K562 (cell line): ENCODE data around the gene ABR. TPM values are rescaled to one million over a fixed set of nuclear protein-coding genes. Genes with fewer than 3 reads are reported as not detected.

Experiments
- ATAC-seq: fragments of 200-7000 bp; cut with Tn5 transposase; 3 replicates; pipeline ENCODE4 v1.9.1; 2020; ENCODE audit warnings: moderate library complexity
- BruUV-seq: library from RNA; stranded (reverse); fragments of 400-500 nt; replicated peaks from 2 replicates; lab custom pipeline; 2021; lab: Mats Ljungman, UMichigan
- CTCF ChIA-PET: fragments of 300-600 bp; formaldehyde crosslinking; extraction: SDS; loops from one replicate; lab custom pipeline; 2021; ENCODE audit warnings: low intra/inter-chr PET ratio; lab: Yijun Ruan, JAX
- POLR2A ChIA-PET: fragments of 300-600, 350-650 bp; sonication (Branson Sonifier 250); formaldehyde crosslinking; extraction: SDS; loops from one replicate; lab custom pipeline; 2021; ENCODE audit warnings: antibody characterized with exemption, inconsistent platforms; lab: Yijun Ruan, JAX
- DNase-seq, 4 experiments: peaks; one replicate each; pipeline versions ENCODE4 v3.0.0 to v3.0.0-alpha.2; 2011 to 2018; ENCODE audit warnings: low spot score in 3 of 4, mixed read lengths in 3 of 4; ENCODE audit errors: extremely low read depth in 1 of 4
- FAIRE-seq: peaks from 2 replicates; lab custom pipeline; 2011; peaks lifted over from hg19 to GRCh38; lab: Jason Lieb, UNC
- H2AFZ ChIP-seq: 2 replicates; pipeline ENCODE4 v1.6.0; 2011; ENCODE audit warnings: low read depth, low read length, control low read depth, inconsistent platforms
- H3K27ac ChIP-seq: fragments of 200-600 bp; 3 replicates; pipeline ENCODE4 v1.8.0; 2011; ENCODE audit warnings: low read depth, mild to moderate bottlenecking, control low read depth, inconsistent platforms, low read length, moderate library complexity, mixed read lengths; ENCODE audit errors: extremely low read depth
- H3K27me3 ChIP-seq, 2 experiments: fragments of 300-600 bp in 1 of 2; 2 replicates in 1 of 2; 3 replicates in 1 of 2; pipeline versions ENCODE4 v1.6.0 to v1.8.0; 2011; ENCODE audit warnings: inconsistent platforms in 2 of 2, low read length in 2 of 2, mild to moderate bottlenecking in 1 of 2, mixed read lengths in 1 of 2, moderate library complexity in 1 of 2; ENCODE audit not compliant: control insufficient read depth in 2 of 2, insufficient read depth in 2 of 2
- H3K36me3 ChIP-seq: fragments of 300-600 bp; 3 replicates; pipeline ENCODE4 v1.8.0; 2011; ENCODE audit warnings: mild to moderate bottlenecking, low read length, inconsistent platforms; ENCODE audit not compliant: control insufficient read depth, insufficient read depth
- H3K4me1 ChIP-seq, 2 experiments: fragments of 200-600 bp in 1 of 2; replicated peaks in 1 of 2; 2 replicates in 1 of 2; 3 replicates in 1 of 2; pipeline versions ENCODE4 v1.5.1 to v1.8.0; 2011; ENCODE audit warnings: inconsistent platforms in 2 of 2, low read length in 2 of 2, mild to moderate bottlenecking in 1 of 2, mixed read lengths in 1 of 2, moderate library complexity in 1 of 2; ENCODE audit not compliant: control insufficient read depth in 2 of 2, insufficient read depth in 2 of 2
- H3K4me2 ChIP-seq: 2 replicates; pipeline ENCODE4 v1.6.1; 2011; ENCODE audit warnings: low read length, control low read depth, inconsistent platforms, mixed read lengths; ENCODE audit not compliant: insufficient read depth
- H3K4me3 ChIP-seq: fragments of 200-600 bp; sonication (generic), shearing (Covaris generic); 2 replicates; pipeline ENCODE4 v1.5.1; 2016; ENCODE audit warnings: control low read depth, inconsistent platforms
- H3K79me2 ChIP-seq: fragments of 200-600 bp; 3 replicates; pipeline ENCODE4 v1.8.0; 2011; ENCODE audit warnings: low read length, inconsistent platforms; ENCODE audit not compliant: control insufficient read depth, insufficient read depth
- H3K9ac ChIP-seq, 2 experiments: 2 replicates each; pipeline versions ENCODE4 v1.6.0 to v1.6.1; 2011; ENCODE audit warnings: low read depth in 2 of 2, low read length in 2 of 2, control low read depth in 1 of 2, inconsistent platforms in 1 of 2, mild to moderate bottlenecking in 1 of 2, mixed read lengths in 1 of 2; ENCODE audit not compliant: insufficient read depth in 1 of 2
- H3K9me1 ChIP-seq: one replicate; pipeline ENCODE4 v1.6.0; 2011; ENCODE audit warnings: inconsistent platforms, mild to moderate bottlenecking, low read length, moderate library complexity; ENCODE audit not compliant: control insufficient read depth, insufficient read depth
- H3K9me3 ChIP-seq: replicated peaks from 2 replicates; pipeline ENCODE4 v1.5.1; 2011; ENCODE audit warnings: low read depth, low read length, inconsistent platforms; ENCODE audit not compliant: control insufficient read depth, insufficient read depth
- H4K20me1 ChIP-seq: replicated peaks from 2 replicates; pipeline ENCODE4 v1.6.1; 2011; ENCODE audit warnings: low read length, inconsistent platforms, mixed read lengths; ENCODE audit not compliant: control insufficient read depth, insufficient read depth
- AFF1 ChIP-seq, 2 experiments: fragments of 450-650 bp; IDR thresholded peaks; 2 replicates each; pipeline ENCODE4 v1.6.1; 2018; ENCODE audit warnings: mild to moderate bottlenecking in 2 of 2, low read depth in 1 of 2; ENCODE audit not compliant: partially characterized antibody in 2 of 2
- CLOCK ChIP-seq: fragments of 250-450 bp; sonication (Bioruptor Pico); IDR thresholded peaks from 2 replicates; pipeline ENCODE4 v1.4.0; 2020; ENCODE audit warnings: mild to moderate bottlenecking, moderate library complexity, borderline replicate concordance
- WGBS: fragments of 100-300 bp; shearing (Covaris generic); methylation state at CpG from one replicate; pipeline ENCODE4 v1.1.6; 2016; ENCODE audit warnings: low coverage, mixed read lengths; ENCODE audit not compliant: insufficient coverage; ENCODE audit errors: missing lambda C conversion rate; 5-methylcytosine and 5-hydroxymethylcytosine counted together
- in situ Hi-C: fragments of 300-500 bp; cut with MboI; formaldehyde crosslinking; loops from 4 replicates; pipeline ENCODE4 v1.15.0; 2018; ENCODE audit warnings: inconsistent platforms, mixed read lengths
- intact Hi-C: fragments of 100-400 bp; cut with micrococcal nuclease; formaldehyde crosslinking; loops from 2 replicates; pipeline ENCODE4 v1.14.2; 2022
- polyA plus RNA-seq, 8 experiments: library from polyadenylated mRNA; depleted of rRNA in 4 of 8; stranded (reverse) in 5 of 8; unstranded in 3 of 8; fragments of >200 nt; fragmentation: Nextera tagmentation in 2 of 8; fragmentation: Illumina TruSeq in 1 of 8; extraction: Ambion mirVana in 2 of 8; extraction: Trizol in 1 of 8; gene quantifications; 2 replicates each; pipeline versions ENCODE4 v1.2.1 to v1.2.3, GENCODE V29; 2011 to 2014; ENCODE audit warnings: inconsistent platforms in 1 of 8, missing spikeins in 1 of 8
- total RNA-seq, 7 experiments: library from RNA; depleted of rRNA in 6 of 7; stranded (reverse); fragments of >200 nt in 6 of 7; fragmentation: Illumina TruSeq in 2 of 7; extraction: Trizol in 2 of 7; gene quantifications; 2 replicates each; pipeline versions ENCODE4 v1.2.1 to v1.2.3, GENCODE V29; 2011 to 2021; ENCODE audit warnings: low replicate concordance in 1 of 7
- TF ChIP-seq, protein P1 (sequence below), 3 experiments: IDR thresholded peaks in 2 of 3; conservative IDR thresholded peaks in 1 of 3; 2 replicates each; pipeline ENCODE4 v1.5.1; 2011 to 2012; ENCODE audit warnings: low read length in 3 of 3, mild to moderate bottlenecking in 3 of 3, control low read depth in 2 of 3, improper control_type of control experiment in 1 of 3, inconsistent platforms in 1 of 3, low read depth in 1 of 3, mixed read lengths in 1 of 3, moderate library complexity in 1 of 3; ENCODE audit not compliant: insufficient read depth in 2 of 3
- TF ChIP-seq, protein P2 (sequence below), 2 experiments: fragments of 450-650 bp in 1 of 2; sonication (generic) in 1 of 2; formaldehyde crosslinking in 1 of 2; IDR thresholded peaks in 1 of 2; conservative IDR thresholded peaks in 1 of 2; 2 replicates each; pipeline versions ENCODE4 v1.6.1 to v1.8.1; 2016 to 2023; ENCODE audit warnings: mild to moderate bottlenecking in 2 of 2, moderate library complexity in 2 of 2, inconsistent platforms in 1 of 2, missing genetic modification reagents in 1 of 2

Gene ABR
- total and polyA plus RNA-seq, 9 of the 15 experiments (the other 6 are each of a cell fraction or from before 2014, with no cell fraction given) = 0.07 to 1.6 (median 0.37) TPM; not detected in 1

DNA sequence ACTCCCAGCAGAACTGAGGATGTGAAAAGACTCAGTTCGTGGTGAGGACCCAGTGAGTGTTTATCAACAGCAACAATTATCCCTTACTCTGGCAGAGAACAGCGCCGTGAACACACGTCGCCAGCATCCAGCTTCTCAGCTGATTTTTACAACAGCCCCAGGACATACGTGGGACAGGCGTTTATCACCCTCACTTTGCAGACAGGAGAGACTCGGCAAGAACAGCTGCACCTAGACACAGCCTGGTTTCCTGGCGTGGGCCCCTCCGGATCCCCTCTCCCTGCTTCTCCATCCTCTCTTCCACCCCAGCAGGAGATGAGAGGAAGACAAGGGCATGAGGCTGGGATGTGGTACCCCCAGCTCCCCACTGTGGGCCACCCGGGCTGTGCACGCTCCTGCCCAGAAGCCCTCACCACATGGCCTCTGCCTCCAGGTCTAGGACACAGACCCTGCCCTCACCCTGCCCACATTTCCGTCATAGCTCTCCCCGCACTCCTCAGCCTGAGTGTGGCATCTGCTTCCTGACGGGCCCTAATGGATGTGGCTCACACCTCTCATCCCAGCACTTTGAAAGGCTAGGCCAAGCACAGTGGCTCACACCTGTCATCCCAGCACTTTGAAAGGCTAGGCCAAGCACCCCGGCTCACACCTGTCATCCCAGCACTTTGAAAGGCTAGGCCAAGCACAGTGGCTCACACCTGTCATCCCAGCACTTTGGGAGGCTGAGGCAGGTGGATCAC is 17.5 kb downstream of the ABR start (continued):
- TF ChIP-seq, protein P1, sequence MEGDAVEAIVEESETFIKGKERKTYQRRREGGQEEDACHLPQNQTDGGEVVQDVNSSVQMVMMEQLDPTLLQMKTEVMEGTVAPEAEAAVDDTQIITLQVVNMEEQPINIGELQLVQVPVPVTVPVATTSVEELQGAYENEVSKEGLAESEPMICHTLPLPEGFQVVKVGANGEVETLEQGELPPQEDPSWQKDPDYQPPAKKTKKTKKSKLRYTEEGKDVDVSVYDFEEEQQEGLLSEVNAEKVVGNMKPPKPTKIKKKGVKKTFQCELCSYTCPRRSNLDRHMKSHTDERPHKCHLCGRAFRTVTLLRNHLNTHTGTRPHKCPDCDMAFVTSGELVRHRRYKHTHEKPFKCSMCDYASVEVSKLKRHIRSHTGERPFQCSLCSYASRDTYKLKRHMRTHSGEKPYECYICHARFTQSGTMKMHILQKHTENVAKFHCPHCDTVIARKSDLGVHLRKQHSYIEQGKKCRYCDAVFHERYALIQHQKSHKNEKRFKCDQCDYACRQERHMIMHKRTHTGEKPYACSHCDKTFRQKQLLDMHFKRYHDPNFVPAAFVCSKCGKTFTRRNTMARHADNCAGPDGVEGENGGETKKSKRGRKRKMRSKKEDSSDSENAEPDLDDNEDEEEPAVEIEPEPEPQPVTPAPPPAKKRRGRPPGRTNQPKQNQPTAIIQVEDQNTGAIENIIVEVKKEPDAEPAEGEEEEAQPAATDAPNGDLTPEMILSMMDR (IDR thresholded peaks at IDR 0.05 in 2 of 3, conservative IDR thresholded peaks at IDR 0.05 in 1 of 3; ENCODE audit: insufficient read depth in 2 of 3, low read depth in 1 of 3, low read length in 3 of 3) = no peak
- TF ChIP-seq, all 486 proteins: peak for 0

GRCh38 chr17:1160591-1161390 is 19.0 kb downstream of the ABR start:
- in situ Hi-C loops = no loop called here
- WGBS = 1% methylated on average over 22 of the region's 32 CpGs

More at GRCh38 chr17:1160591-1161390, 19.0 kb downstream of the ABR start:
- H3K9me3 ChIP-seq = no peaks in the 10 kb centered on the region
- no peak overlapping the region for H3K4me2 ChIP-seq
- H3K79me2 ChIP-seq = no peaks in the 10 kb centered on the region
- no peaks in the 10 kb centered on the region for H3K9me1 ChIP-seq
- no peak for FAIRE-seq
- H3K9ac ChIP-seq = no peak overlapping the region
- no TSS peak for BruUV-seq
- TF ChIP-seq AFF1 (IDR thresholded peaks at IDR 0.05; ENCODE audit: low read depth in 1 of 2, partially characterized antibody in 2 of 2) (no peak), CLOCK (CRISPR knock-in tag) (no peak)
- TF ChIP-seq, protein P2, sequence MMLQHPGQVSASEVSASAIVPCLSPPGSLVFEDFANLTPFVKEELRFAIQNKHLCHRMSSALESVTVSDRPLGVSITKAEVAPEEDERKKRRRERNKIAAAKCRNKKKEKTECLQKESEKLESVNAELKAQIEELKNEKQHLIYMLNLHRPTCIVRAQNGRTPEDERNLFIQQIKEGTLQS (IDR thresholded peaks at IDR 0.05) = 0 out of 2 replicates have a peak, but pooled peaks have one; percentile 14
- TF ChIP-seq, protein P2 (CRISPR knock-in tag; conservative IDR thresholded peaks at IDR 0.05) = no peak
- TF ChIP-seq, all 486 proteins: peak for 1
- ChIA-PET POLR2A (interaction anchor here (0.6 to 0.7 kb wide), 2 partner anchors 11 to 295 kb away, joined by 3 read pairs; partner anchors contain the start of gene CRK), CTCF (no interaction called here)
- ATAC-seq (peak; percentile 38; the same call in 1 of the 3 replicates), DNase-seq (no peak)
- H3K4me3 ChIP-seq = no peak overlapping the region
- intact Hi-C loops = no loop called here
- no peaks in the 10 kb centered on the region for H3K36me3 ChIP-seq
- H2AFZ ChIP-seq = no peak overlapping the region
- H3K27ac ChIP-seq = no peak overlapping the region
- no peaks in the 10 kb centered on the region; the same call in 1 of the 2 replicates for H4K20me1 ChIP-seq
- H3K4me1 ChIP-seq = 0 out of 5 replicates have a peak, but pooled peaks cover 0 to 3% of the 10 kb centered on the region in 2 experiments
- peaks cover 4 to 58% of the 10 kb centered on the region in 2 experiments for H3K27me3 ChIP-seq
